ENCODE measurements around the gene DGKG.

DGKG gene

DNA sequence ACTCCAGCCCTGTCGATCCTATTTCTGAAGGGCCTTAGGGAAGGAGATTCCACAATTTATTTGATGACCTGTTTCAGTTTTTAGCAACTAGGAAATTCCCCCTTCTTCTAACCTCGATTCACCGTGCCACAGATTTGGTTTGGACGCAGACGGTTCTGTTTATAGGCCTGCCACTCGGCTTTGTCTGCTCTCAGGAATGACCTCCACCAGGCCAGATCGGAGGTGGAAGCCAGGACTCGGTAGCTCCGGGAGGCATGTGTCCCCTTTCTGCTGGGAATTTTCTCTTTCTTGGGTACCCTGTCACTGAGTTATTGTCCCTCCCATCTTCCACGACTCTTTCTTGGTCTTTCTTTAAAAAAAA, 167.6 kb downstream of the DGKG start:
- TF ChIP-seq, protein P1, sequence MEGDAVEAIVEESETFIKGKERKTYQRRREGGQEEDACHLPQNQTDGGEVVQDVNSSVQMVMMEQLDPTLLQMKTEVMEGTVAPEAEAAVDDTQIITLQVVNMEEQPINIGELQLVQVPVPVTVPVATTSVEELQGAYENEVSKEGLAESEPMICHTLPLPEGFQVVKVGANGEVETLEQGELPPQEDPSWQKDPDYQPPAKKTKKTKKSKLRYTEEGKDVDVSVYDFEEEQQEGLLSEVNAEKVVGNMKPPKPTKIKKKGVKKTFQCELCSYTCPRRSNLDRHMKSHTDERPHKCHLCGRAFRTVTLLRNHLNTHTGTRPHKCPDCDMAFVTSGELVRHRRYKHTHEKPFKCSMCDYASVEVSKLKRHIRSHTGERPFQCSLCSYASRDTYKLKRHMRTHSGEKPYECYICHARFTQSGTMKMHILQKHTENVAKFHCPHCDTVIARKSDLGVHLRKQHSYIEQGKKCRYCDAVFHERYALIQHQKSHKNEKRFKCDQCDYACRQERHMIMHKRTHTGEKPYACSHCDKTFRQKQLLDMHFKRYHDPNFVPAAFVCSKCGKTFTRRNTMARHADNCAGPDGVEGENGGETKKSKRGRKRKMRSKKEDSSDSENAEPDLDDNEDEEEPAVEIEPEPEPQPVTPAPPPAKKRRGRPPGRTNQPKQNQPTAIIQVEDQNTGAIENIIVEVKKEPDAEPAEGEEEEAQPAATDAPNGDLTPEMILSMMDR (IDR thresholded peaks at IDR 0.05; ENCODE audit: insufficient read depth, low read depth, low read length, missing control alignments) = no peak
- no peak for DNase-seq (ENCODE audit: low read depth)
- no peak overlapping the region for H3K4me3 ChIP-seq (ENCODE audit: low read depth, low read length)

DNA sequence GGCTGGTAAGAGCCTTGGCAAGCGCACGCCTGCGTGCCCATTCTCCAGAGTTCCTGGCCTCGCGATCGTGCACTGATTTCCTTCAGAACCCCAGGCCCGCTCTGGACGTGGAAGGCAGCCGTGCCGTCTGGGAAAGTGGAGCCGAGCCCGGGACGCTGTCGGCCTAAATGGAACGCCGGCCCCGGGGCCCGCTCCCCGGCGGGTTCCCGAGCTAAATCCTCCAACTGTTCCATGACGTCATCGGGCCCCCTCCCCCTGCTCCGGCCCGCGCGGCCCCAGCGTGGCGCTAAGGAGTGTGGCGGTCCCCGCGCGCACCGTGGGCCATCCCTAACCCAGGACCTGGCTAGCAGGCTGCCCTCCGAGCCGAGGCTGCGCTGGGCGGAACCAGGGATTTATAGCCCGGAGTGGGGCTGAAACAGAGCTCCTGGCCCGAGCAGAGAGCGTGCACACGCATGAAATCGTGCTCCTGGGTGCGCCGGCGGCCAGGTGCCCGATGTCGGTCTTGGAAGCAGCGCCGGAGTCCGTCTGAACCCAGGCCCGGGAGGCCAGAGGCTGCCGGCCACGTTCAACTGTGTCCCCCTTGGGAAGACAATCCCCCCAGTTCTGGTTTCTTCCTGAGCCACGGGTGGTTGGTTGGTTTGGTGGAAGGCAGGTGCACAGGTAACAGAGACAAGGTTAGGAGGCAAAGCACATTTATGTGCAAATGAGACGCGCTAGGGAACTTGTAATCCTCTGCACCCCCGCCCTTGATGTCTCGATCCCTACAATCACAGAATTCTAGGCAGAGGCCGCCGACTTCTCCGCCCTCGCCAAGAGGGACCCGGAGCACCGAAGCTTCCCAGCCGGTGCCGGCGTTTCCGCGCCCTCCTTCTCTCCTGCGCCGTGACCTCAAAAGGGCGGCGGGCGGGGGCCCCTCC, 168.2 kb downstream of the DGKG start:
- DNase-seq (ENCODE audit: low read depth) = no peak
- H3K4me3 ChIP-seq (ENCODE audit: low read depth, low read length) = no peak overlapping the region
- TF ChIP-seq, protein P1 (IDR thresholded peaks at IDR 0.05; ENCODE audit: insufficient read depth, low read depth, low read length, missing control alignments) = no peak

DNA sequence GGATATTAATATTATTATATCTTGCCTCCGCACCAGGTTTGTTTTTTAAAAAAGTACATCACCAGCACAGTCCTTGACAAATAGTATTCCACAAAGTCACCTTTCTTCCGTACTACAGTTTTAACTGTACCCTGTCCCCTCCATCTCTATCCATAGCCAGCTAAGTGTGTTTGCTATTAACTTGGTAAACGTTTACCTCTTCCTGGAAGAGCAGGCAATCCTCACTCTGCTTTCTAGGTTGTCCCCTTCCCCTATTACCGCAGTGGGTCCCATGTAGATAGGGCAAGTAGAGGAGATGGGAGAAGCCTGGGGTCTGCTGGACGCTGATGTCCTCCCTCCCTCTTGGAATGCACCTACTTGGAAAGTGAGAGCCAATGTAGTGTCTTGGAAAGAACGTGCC, 169.2 kb downstream of the DGKG start:
- no peak overlapping the region for H3K4me3 ChIP-seq (ENCODE audit: low read depth, low read length)
- TF ChIP-seq, protein P1 (IDR thresholded peaks at IDR 0.05; ENCODE audit: insufficient read depth, low read depth, low read length, missing control alignments) = no peak
- DNase-seq (ENCODE audit: low read depth) = no peak

DNA sequence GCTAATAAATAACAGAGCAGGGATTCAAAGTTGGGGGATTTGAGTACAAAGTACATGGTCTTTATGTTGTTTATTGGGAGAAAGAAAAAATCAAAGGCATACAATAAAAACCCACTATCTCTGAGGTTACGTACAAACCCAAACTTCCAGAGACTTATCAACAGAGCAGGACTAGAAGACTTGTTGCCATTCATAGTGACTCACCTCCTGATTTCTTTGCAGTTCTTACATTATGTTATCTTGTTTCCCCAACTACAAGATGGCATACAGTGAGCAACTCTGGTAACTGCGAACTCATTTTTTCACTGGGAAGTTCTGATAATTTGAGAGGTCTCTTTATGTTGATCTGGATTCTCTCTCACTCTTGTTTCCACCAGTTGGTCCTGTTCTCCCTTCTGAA, 172.5 kb downstream of the DGKG start:
- TF ChIP-seq, protein P1 (IDR thresholded peaks at IDR 0.05; ENCODE audit: insufficient read depth, low read depth, low read length, missing control alignments) = no peak
- no peak overlapping the region for H3K4me3 ChIP-seq (ENCODE audit: low read depth, low read length)
- no peak for DNase-seq (ENCODE audit: low read depth)

DNA sequence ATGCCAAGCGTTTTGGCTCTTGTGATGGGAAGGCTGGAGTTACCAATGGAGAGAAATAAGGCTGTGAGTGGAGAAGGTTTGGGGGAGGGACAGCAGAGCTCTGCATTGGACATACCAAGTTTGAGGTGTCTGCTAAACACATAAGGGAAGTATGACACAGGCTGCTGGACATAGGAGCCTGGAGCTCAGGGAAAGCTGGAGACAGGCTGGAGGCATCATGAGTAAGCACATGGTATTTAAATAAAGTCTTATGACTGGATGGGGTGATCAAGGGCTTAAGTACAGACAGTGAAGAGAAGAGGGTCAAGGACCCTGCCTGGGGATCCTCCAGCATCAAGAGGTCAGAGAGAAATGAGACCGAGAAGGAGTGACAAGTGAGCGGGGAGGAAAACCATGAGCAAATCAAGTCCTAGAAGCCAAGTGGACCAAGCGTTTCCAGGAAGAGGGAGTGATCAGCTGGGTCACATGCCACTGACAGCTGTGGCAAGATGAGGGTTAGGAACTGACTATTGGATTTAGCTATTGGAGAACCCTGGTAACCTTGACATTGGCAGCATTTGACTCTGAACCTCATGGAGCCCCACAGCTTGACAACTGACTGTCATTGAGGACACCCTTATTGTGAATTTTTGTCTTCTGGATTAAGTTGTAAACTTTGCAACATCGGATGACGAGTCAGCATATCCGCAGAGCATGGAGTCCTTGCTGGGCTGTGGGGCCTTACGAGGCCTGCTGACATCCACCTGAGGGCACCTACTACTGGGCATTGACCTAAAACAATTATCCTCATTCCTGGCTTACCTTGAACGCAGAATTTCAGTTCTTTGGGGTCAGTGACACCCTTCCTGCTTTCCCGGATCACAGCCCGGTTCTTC, 174.4 kb downstream of the DGKG start:
- DNase-seq (ENCODE audit: low read depth) = no peak

DNA sequence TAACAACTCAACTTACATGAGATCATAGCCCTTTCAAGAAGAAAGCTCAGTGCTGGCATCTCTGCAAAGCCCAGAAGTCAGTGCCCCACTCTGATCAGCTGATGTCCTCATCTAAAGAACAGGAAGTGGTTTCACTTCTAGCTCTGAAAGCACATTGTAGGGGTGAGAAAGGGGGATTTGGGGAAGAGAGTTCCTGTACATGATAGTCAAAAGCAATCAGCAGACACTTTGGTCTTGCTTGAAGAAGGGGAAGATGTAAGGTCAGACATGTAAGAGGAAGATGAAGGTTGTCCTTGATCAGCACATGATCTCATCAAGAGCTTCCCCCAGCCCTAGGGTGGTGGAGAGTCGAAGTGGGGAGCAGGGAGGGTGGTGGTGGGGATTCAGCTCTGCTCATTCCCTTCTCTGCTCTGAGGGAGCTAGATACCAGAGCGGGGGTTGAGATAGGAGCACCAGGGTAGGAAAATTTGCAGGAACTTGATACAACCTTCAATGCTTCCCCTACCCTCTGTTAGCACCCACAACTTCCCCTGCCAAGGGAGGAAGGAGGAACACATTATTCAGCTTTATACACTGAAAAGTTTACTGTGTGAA, 176.7 kb downstream of the DGKG start:
- peak; percentile 54 for DNase-seq (ENCODE audit: low read depth)
- TF ChIP-seq, protein P1 (IDR thresholded peaks at IDR 0.05; ENCODE audit: insufficient read depth, low read depth, low read length, missing control alignments) = no peak
- no peak overlapping the region for H3K4me3 ChIP-seq (ENCODE audit: low read depth, low read length)

More for the DNA sequence above, 174.4 kb downstream of the DGKG start:
- no peak overlapping the region for H3K4me3 ChIP-seq (ENCODE audit: low read depth, low read length)
- TF ChIP-seq, protein P1 (IDR thresholded peaks at IDR 0.05; ENCODE audit: insufficient read depth, low read depth, low read length, missing control alignments) = no peak
